Loucy (cell line): ENCODE measurements around the gene RUNX1.

Experiments
- CTCF ChIP-seq: fragments of 200-600 bp; sonication (generic); conservative IDR thresholded peaks from 2 replicates; pipeline ENCODE4 v1.5.1; 2014; ENCODE audit warnings: mild to moderate bottlenecking, antibody characterized with exemption, low read length
- EZH2phosphoT487 ChIP-seq: fragments of 200-600 bp; IDR thresholded peaks from 2 replicates; pipeline ENCODE4 v1.6.1; 2018; ENCODE audit warnings: antibody characterized with exemption, mild to moderate bottlenecking, moderate library complexity, borderline replicate concordance

GRCh38 chr21:35088319-35088771, 39.2 kb upstream of the RUNX1 start:
- TF ChIP-seq CTCF: no peak
- no peak for TF ChIP-seq EZH2phosphoT487
